Transverse colon (tissue), 4 donors: ENCODE measurements around the gene KRTAP10-11.

ENCODE experiments used
- POLR2A ChIP-seq: fragments of 450-650 bp; IDR thresholded peaks from one replicate; pipeline ENCODE4 v1.6.1; 2016; ENCODE audit warnings: antibody characterized with exemption, mild to moderate bottlenecking, moderate library complexity
- POLR2AphosphoS5 ChIP-seq, 3 donors: sonication (generic); formaldehyde crosslinking; IDR thresholded peaks; one replicate each; pipeline ENCODE4 v1.6.1; 2016; ENCODE audit warnings: antibody characterized with exemption in 3 of 3
- TF ChIP-seq, protein P1 (sequence below), 5 experiments: fragments of 200-600 bp in 3 of 5; fragments of 450-650 bp in 2 of 5; sonication (generic) in 3 of 5; IDR thresholded peaks; 1 replicate in 2 of 5; 2 replicates in 3 of 5; pipeline ENCODE4 v1.5.1; 2016 to 2017; ENCODE audit warnings: antibody characterized with exemption in 5 of 5, inconsistent platforms in 3 of 5, mild to moderate bottlenecking in 2 of 5, moderate library complexity in 1 of 5

DNA sequence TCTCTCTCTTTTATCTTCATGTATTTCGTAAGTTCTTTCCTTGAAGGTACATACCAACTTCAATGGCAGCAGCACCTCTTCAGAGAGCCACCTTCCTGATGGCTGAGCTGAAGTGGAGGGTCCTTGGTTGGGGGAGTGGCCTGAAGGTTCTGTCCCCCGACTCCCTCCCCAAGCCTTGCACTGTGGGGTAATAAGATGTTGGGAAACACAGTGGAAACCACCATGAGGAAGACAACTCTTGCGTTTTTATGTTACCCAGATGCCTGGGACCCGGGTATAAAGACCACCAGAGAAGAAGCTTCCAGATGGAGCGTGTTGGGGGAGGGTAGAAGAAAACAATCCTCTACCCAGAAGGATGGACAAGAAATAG lies 12.3 kb downstream of the KRTAP10-11 start:
- TF ChIP-seq, protein P1, sequence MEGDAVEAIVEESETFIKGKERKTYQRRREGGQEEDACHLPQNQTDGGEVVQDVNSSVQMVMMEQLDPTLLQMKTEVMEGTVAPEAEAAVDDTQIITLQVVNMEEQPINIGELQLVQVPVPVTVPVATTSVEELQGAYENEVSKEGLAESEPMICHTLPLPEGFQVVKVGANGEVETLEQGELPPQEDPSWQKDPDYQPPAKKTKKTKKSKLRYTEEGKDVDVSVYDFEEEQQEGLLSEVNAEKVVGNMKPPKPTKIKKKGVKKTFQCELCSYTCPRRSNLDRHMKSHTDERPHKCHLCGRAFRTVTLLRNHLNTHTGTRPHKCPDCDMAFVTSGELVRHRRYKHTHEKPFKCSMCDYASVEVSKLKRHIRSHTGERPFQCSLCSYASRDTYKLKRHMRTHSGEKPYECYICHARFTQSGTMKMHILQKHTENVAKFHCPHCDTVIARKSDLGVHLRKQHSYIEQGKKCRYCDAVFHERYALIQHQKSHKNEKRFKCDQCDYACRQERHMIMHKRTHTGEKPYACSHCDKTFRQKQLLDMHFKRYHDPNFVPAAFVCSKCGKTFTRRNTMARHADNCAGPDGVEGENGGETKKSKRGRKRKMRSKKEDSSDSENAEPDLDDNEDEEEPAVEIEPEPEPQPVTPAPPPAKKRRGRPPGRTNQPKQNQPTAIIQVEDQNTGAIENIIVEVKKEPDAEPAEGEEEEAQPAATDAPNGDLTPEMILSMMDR (IDR thresholded peaks at IDR 0.05): no peak
- TF ChIP-seq POLR2AphosphoS5 (IDR thresholded peaks at IDR 0.05): no peak
- TF ChIP-seq POLR2A: no peak
